Activated CD8-positive, alpha-beta memory T cell treated with anti-CD3 and anti-CD28 coated beads, Interleukin-2, amount 50 U/mL, for 24 hours (primary cell): ENCODE results near the gene ACOX2.

Experiments used
- DNase-seq: peaks from one replicate; pipeline ENCODE4 v3.0.0-alpha.2; 2020; ENCODE audit errors: extremely low read depth

The ACOX2 gene

DNA sequence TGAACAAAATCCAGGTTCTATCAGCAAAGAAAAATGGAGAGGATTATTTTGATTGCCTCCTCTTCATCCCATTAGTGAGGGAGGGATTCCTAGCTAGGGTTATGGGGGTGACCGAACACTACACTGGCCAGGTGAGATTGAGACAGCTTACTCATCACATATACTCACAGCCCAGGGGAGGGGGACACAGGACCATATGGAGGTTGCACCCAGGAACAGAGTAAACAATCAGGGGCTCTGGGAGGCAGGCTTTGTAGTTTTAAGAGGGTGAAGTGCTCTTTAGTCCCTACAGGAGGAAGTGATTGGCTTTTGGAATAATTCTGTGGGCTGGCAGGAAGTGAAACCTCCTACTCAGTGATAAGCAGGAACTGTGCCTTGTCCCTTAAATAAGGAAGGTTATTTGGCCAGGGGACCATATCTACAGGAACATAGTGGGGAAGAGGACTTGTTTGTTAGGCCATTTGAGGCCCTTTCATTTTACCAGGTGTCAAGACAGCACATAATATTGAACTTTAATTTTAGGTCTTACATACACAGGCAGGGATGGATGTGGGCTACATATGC lies 62.6 kb downstream of the ACOX2 start:
- no peak for DNase-seq

DNA sequence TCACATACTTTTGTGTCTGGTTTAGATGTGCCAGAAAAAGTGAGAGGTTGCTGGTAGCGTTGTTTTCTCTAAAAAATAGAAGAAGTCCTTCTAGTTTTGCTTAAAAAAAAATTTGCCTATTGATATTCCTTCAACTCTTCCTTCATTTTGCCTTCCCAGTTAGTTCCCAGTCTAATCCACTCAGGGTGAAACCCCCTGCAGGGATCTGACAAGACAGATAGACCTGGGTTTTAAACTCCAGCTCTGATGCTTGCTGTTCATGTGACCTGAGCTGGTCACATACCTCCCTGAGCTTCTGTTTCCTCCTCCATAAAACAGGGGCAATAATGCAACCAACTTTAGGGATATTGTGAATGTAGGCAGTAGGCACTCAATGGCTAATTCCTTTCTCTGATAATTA lies 63.7 kb downstream of the ACOX2 start:
- DNase-seq = no peak

DNA sequence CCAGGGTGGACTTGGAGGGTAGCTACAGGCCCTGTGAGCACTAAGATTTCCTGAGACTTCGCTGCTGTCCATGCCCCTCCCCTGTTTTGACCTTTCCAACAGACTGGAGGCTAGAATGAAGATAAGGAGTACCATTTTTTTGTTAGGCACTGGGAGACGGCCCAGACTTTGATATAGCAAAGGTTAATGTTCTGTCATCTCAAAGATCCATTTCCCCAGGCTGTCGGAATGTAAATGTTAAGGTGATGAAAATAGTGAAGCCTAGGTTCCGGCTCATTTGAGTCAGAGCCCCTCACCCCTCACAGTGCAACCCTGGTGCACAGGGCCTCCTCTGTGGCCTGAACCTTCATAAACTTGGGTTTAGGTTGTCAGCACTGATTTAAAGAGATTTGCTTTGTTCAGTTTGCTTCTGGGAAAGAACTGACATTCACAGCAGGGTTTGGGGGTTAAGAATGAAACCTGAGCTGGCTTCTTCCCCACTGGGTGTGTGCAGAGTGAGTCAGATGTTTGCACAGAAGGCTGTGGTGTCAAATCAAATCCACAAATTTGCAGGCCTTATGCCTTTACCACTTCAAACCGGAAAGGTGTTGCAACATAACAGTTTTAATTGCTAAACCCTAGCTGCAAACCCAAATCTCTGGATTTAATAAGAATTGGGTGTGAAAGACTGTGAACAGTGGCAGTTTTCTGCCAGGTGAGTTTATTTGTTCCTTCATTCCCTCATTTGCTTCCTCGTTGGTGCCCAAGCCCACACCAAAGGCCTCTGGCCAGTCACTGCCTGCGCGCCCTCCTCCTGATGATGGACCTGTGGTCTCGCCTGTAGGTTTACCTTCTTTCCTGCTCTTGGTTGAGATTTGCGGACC lies 65.7 kb downstream of the ACOX2 start:
- DNase-seq = peak; percentile 30

DNA sequence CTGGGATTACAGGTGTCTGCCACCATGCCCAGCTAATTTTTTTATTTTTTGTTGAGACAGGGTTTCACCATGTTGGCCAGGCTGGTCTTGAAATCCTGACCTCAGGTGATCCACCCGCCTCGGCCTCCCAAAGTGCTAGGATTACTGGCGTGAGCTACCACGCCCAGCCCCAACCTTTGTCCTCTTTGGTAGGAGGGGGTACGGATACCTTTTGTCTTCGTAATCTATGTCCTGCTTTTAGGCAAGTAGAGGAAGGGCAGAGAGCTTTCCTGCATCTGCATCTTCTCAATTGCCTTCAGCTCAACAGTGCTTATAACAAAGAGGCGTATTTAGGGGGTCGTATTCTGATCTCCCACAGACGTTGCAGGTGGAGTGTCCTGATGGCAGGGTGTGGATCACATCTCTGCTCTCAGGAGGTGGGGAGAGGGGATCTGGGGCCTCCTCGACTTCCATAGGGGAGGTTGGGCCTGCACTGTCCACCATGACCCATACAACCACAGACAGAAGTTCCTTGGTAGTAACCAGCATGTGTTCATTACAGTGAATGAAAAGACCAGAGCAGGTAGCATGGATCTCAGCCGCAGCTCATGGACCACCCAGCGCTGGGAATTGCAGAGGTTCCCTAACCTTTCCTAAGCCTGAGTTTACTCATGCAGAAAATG lies 66.5 kb downstream of the ACOX2 start:
- no peak for DNase-seq

DNA sequence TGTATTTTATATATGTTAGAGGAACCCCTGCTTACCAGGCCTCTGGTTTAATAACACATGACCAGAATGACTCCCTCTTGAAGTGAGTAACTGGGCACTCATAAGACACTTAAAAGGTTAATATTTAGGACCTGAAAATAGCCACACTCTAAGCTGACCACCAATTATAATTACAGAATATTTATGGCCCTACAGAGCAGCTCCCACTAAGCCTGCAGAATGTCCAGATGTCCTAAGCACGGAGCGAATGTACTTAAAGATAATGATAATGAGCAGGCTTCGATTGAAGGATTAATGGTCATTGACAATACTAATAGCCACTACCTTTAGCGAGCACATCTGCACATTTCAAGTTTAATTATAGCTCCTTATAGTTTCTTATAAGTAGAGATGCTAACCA lies 67.9 kb downstream of the ACOX2 start:
- DNase-seq = no peak

DNA sequence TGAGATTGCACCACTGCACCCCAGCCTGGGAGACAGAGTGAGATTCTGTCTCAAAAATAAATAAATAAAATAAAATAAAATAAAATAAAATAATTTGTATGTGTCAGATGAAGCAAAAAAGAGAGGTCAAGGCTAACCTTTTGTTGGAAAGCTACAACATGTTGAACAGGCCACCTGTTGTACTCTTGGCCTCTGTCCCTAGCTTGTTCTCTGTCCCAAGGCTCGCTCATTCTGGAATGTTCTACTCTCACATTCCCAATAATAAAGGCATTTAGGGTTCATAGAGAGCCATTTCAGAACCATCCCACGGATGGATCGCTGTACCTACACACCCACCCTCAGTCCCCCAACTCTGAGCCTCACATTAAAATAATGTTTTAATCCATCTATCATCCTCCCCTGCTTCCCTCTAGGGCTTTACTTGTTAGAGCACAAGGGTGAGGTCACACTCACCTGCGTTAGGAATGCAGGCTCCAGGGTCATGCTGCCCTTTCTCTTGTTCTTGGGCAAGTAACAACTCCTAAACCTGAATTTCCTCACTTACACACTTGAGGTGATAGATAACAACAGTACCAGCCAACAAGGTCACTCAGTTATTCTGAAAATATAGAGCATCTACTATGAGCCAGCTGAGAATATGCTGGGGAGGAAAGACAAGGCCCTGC lies 70.0 kb downstream of the ACOX2 start:
- DNase-seq = no peak

DNA sequence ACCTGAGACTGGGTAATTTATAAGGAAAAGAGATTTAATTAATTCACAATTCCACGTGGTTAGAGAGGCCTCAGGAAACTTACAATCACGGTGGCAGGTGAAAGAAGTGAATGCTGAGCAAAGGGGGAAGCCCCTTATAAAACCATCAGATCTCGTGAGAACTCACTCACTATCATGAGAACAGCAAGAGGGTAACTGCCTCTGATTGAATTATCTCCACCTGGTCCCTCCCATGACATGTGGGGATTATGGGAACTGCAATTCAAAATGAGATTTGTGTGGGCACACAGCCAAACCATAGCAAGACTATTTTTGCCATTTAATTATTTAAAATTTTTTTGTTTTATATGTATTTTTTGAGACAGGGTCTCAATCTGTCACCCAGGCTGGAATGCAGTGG lies 72.1 kb downstream of the ACOX2 start:
- no peak for DNase-seq

DNA sequence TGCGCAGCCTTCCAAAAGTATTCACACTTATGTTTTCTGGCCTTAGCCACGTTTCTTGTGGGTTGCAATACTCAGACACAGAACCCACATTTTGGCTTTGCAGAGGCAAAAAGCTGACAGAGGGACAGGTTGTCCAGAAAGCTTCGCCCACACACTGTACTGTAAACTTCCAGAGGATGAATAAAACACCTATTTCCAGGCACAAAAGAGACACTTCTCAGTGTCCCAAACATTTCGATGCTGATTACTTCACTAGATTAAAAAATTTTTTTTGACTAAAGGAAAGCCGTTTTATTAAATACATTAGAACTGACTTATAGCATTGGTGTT lies 73.1 kb downstream of the ACOX2 start:
- DNase-seq = no peak

DNA sequence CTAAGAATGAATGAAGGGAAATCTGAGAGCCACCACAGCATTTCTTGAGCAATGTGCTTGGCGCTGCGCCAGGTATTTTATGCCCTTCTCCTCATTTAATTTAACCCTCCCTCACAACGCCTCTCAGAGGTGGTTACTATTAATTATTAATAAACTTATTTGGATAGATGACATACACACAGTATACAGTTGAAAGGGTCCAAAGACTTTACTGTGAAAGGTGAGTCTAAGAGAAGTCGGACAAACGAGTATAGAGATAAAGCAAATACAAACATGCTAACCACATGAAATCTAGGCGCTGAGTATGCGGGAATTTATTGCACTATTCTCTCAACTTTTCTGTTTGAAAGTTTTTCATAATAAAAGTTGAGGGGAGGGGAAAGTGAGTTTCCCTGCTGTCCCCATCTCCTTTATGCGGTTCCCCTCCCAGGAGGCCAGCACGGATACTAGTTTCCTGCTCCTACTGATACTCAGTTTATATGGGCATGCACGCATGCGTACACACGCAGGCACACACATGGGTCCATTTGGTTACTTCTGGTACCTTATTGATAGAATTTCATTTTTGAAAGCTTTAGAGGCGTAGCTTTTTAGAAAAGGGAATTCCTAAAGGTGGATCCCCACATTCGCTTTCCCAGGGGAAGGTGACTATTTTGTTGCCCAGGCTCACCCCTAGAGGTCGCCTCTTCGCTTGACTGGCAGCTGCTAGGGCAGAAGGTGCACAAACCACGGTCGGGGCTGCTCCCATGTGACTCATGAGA lies 73.6 kb downstream of the ACOX2 start:
- peak; percentile 61 for DNase-seq

DNA sequence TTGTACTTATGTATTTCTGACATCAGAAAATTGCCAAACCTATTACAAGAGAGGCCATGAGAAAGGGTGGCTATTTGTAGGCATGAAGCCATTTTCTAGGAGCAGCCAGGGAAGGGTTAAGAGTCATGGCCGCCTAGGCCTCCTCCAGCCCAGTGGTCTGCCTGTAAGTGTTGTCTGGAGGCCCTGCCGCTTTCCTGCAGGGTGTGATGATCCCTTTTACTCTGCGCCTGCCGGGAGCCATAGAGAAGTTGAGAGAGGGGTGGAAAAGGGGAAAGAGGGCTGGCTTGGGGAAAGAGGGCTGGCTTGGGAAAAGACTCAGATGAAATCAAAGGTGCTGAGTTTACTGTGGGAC lies 74.2 kb downstream of the ACOX2 start:
- no peak for DNase-seq

DNA sequence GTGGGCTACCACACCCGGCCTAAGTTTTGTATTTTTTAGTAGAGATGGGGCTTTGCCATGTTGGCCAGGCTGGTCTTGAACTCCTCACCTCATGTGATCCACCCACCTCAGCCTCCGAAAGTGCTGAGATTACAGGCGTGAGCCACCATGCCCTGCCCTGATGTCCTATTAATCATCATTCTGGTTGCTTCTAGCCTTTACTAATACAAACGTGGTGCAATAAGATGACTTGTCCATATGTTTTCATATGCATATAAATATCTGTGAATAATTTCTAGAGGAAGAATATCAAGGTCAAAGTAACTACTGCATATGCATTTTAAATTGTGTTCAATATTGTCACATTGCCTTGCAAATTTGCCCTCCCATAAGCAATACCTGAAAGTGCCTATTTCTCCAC lies 77.8 kb downstream of the ACOX2 start:
- DNase-seq = no peak
